ENCODE data around the gene CORT.
A peak's percentile ranks its signal among the peaks of the same experiment; 100 is the strongest.
"Not testable (repeated sequence)": the region's sequence is repeated elsewhere in the genome, so short reads cannot be mapped to it uniquely, and the experiment has no call there.

Gene CORT

DNA sequence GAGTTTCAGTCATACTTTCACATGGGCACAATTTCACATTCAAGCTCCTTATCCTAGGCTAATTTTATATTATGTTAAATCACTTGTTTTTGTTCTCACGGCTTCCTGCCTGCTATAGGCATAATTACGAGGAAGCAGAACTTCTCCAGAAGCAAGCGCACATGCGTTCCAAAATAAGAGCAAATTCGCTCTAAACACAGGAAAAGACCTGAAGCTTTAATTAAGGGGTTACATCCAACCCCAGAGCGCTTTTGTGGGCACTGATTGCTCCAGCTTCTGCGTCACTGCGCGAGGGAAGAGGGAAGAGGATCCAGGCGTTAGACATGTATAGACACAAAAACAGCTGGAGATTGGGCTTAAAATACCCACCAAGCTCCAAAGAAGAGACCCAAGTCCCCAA, at the start of gene CORT:
Gene CORT, plus strand, starts transcription at position 281 of the 400 bp plus-strand sequence. CDS start 193 bp downstream, outside the sequence.
- DNase-seq, result no peak

GRCh38 chr1:10401281-10401680, 48.5 kb upstream of the CORT start:
- DNase-seq, result no peak

- DNase-seq, result no peak
These were observed 47.0 kb upstream of the CORT start for GRCh38 chr1:10402729-10403274.

DNA sequence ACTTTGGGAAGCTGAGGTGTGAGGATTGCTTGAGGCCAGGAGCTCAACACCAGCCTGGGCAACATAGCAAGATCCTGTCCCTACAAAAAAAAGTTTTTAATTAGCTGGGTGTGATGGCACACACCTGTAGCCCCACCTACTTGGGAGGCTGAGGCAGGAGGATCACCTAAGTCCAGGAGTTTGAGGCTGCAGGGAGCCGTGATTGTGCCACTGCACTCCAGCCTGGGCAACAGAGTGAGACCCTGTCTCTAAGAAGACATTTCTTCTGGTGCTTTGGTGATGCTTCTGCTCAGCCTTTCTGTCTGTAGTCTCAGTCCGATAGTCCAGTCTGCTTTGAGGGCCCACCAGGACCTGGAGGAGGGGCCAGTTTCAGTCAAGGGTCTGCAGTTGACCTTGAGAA, 42.6 kb upstream of the CORT start:
- no peak for DNase-seq

- DNase-seq, result no peak
These were observed 34.5 kb upstream of the CORT start for GRCh38 chr1:10415211-10415930.

DNA sequence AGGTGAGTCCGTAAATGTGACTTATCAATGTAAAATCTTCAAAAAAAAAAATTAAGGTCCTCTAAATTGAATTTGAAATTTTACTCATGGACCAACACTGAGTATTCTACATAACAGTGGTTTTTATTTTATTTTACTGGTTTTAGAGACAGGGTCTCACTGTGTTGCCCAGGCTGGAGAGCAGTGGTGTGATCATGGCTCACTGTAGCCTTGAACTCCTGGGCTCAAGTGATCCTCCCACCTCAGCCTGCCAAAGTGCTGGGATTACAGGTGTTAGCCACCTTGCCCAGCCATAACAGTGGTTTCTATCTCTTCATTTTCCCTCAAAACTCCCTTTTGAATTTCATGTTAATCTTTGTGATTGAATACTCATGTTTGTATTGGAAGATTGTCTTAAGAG, 33.9 kb upstream of the CORT start:
- DNase-seq, result not testable (repeated sequence)

DNA sequence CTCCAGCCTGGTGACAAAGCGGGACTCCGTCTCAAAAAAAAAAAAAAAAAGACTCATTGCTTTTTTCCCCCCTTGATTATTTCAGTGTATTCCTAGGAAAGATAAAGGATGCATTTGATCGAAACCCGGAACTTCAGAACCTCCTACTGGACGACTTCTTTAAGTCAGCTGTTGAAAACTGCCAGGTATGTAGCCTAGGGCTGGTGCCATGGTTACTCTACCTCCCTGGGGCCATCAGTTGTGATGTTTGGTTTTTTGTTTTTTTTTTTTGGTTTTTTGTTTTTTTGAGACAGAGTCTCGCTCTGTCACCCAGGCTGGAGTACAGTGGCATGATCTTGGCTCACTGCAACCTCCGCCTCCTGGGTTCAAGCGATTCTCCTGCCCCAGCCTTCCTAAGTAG, 31.1 kb upstream of the CORT start:
- DNase-seq, result not testable (repeated sequence)

DNA sequence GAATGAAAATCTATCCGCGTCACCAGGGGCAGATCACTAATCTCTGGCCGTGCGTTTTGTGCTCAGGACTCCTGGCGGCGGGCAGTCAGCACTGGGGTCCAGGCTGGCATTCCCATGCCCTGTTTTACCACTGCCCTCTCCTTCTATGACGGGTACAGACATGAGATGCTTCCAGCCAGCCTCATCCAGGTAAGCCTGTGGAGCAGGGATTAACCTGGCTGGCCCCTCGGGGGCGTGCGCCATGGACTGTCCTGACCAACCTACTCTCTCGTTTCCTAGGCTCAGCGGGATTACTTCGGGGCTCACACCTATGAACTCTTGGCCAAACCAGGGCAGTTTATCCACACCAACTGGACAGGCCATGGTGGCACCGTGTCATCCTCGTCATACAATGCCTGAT, 30.5 kb upstream of the CORT start:
- DNase-seq, result no peak

DNA sequence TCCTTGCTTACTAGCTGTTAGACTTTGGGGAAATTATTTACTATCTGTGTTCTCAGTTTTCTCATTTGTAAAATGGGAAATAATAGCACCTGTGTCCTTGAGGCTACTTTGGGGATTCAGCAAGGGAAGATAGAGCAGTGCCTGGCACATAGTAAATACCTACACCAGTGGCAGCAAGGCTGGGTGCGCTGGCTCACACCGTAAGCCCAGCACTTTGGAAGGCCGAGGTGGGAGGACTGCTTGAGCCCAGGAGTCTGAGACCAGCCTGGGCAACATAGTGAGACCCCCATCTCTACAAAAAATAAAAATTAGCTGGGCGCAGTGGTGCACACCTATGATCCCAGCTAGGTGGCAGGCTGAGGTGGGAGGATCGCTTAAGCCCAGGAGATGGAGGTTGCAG, 28.2 kb upstream of the CORT start:
- no peak for DNase-seq

DNA sequence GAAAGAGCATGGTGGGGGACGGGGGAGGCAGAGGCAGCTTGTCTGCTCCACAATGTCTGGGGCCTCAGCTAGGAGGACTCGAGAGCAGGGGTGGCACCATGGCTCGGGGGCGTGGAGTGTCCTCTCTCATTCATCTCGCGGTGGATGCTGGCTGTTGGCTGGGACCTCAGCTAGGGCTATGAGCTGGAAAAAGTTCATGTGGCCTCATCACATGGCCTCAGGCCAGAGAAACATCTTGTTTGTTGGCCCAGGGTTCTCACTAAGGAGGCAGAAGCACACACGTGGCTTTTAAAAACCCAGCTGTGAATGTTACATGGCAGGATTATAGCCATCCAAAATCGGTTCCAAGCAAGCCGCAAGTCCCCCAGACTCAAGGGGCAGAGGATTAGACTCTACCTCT, 25.8 kb upstream of the CORT start:
- DNase-seq, result no peak

DNA sequence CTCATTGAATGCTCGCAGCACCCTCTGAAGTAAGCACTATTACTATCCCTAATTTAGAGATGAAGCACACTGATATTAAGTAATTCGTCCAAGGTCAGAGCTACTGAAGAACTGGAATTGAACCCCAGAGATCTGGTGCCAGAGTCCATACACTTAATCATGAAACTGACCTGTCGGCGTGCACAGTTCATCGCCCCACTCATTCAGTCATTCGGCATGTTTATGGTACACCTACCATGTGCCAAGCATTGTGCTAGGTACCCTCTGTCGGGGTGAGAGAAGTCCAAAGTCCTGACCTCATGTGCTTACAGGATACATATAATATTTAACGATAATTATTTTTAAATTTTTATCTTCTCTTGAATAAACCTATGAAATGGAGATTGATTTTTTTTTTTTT, 25.2 kb upstream of the CORT start:
- DNase-seq, result no peak

DNA sequence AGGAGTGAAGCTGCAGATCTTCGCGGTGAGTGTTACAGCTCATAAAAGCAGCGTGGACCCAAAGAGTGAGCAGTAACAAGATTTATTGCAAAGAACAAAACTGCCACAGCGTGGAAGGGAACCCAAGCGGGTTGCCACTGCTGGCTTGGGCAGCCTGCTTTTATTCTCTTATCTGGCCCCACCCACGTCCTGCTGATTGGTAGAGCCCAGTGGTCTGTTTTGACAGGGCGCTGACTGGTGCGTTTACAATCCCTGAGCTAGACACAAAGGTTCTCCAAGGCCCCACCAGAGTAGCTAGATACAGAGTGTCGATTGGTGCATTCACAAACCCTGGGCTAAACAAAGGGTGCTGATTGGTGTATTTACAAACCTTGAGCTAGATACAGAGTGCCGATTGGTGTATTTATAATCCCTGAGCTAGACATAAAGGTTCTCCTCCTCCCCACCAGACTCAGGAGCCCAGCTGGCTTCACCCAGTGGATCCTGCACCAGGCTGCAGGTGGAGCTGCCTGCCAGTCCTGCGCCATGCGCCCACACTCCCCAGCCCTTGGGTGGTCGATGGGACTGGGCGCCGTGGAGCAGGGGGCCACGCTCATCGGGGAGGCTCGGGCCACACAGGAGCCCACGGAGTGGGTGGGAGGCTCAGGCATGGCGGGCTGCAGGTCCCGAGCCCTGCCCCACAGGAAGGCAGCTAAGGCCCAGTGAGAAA, 23.9 kb upstream of the CORT start:
- DNase-seq, result not testable (repeated sequence)

DNA sequence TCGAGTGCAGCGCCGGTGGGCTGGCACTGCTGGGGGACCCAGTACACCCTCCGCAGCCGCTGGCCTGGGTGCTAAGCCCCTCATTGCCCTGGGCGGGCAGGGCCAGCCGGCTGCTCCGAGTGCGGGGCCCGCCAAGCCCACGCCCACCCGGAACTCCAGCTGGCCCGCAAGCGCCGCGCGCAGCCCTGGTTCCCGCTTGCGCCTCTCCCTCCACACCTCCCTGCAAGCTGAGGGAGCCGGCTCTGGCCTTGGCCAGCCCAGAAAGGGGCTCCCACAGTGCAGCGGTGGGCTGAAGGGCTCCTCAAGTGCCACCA, 23.3 kb upstream of the CORT start:
- DNase-seq, result not testable (repeated sequence)

DNA sequence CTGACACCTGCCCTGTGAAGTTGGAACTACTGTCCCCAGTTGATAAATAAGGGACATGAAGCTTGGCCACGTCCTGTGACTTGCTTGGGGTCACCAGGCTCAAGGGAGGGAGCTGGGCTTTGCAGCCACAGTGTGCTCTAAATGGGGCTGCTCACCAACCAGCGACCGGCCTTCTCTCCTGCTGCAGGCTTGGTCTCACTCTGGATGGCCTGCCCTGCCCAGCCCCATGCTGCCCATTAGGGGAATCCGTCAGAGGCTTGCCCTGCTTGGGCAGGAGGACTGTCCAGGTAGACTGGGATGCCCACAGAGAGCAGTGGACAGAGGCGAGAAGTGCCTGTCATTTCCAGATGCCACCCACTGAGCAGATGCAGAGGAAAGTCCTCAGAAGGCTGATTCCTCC, 20.8 kb upstream of the CORT start:
- no peak for DNase-seq

DNA sequence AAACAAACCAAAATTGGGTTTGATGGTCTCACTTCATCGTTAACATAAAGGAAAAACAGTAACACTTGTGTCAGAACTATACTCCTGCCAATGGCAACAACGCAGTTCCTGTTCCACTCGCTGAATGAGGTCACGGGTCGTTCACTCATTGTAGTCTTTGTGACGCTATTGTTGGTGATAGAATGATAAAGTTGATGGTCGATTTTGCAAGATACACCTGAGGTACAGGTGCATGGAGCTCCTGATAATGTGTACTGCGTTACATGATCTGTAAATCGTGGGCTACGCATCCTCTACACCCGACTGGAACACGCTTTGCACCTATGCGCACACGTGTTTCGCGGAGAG, 20.0 kb upstream of the CORT start:
- no peak for DNase-seq

DNA sequence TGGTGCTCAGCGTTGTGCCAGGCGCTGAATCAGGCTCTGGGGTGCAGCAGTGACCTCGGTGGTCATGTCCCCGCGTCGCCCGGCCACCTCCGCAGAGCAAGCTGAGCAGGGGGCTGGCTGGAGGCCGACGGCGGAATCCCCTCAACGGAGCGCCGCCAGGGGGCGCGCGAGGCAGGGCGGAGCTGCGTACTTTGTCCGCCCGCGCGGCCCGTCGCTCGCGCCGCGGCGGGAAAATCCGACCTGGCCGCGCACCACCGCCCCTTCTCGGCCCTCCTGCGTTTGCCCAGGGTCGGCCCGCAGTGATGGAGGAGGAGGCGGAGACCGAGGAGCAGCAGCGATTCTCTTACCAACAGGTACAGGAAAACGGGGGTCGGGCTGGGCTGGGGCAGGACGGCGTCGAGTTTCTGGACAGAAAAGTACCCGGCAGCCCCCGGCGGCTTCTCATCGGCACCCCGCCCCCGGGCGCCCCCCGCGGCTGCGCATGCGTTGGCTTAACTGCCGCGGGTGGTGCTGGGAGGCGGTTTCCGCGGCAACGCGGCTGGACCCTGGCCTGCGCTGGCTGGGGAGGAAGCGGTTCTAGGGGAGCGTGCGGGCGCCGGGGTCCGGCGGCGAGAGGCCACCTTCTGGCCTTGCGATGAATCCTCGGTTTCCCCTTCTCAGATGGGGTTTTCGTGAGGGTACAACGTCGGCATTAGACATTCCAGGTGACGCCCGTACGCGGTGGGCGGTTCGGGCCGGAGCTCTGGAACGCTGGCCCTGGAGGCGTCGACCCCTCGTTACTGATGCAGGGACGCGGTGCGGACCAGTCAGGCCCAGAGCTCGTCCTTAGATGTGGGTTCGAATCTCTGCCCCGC, 19.4 kb upstream of the CORT start, which contains the start of gene CENPS:
Gene CENPS, plus strand, starts transcription at position 218 of the 854 bp plus-strand sequence. Its CDS starts 85 bp downstream, at position 303.
- DNase-seq, result peak; percentile 95 to 96

DNA sequence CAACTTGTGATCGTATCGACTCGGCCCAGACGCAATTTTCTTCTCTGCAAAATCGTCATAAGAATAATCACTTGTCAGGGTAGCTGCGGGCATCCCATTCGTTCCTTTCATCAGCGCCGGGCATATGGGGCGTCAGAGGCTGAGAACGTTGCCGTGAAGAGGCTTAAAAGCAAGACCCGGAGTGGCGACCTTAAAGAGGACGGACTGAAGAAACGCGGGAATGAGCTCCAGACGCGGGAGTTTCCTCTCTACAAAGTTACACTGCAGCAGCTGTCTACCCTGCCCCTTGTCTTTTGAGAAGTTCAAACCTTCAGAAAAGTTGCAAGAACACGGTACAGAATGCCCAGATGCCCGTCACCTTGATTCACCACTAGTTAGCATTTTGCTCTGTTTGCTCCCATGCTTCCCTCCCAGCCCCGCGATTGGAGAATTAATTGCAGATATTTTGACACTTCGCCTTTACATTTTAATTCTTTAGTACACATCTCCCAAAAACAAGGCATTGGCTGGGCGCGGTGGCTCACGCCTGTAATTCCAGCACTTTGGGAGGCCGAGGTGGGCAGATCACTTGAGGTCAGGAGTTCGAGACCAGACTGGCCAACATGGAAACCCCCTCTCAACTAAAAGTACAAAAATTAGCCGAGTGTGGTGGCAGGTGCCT, 18.6 kb upstream of the CORT start:
- no peak for DNase-seq

- DNase-seq, result no peak
These were observed 16.7 kb upstream of the CORT start for GRCh38 chr1:10432910-10433700.

DNA sequence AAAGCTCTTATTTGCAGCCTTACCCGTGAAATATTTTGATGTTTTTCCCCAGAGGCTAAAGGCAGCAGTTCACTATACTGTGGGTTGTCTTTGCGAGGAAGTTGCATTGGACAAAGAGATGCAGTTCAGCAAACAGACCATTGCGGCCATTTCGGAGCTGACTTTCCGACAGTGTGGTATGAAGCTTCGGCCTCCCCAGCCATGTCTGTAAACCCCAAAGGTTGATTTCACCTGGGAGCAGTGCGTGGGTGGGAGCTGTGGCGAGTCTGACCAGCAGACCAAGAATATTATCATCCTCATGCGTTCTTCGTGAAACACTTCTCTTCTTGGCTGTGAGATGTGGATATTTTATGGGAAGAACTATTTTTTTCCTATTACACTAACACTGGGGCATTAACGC, 16.0 kb upstream of the CORT start:
- DNase-seq, result no peak

DNA sequence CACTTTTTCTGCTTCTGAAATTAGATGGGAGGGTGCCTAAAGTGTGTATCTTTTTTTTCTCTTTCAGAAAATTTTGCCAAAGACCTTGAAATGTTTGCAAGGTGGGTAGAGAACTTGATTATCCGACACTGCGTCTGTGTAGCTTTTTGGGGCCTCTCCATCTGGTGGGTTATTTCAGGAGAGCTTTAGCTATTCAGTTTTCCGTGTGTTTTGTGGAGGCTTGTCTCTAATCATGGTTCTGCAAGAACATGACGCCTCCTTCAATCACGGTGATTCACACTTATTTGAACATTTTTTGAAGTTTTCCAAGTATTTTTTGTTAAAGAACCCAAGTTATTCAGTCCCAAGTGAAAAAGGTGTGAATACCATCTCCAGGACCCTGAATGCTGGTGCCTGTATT, 15.2 kb upstream of the CORT start:
- no peak for DNase-seq

GRCh38 chr1:10437052-10437451, 12.8 kb upstream of the CORT start:
- no peak for DNase-seq

- no peak for DNase-seq
These were observed 11.1 kb upstream of the CORT start for GRCh38 chr1:10438677-10439163.
